ENCODE data around the gene EHD2.

Gene EHD2

GRCh38 chr19:47681388-47681787 is 31.8 kb upstream of the EHD2 start:
- H3K4me1 ChIP-seq (ENCODE audit: insufficient read depth, low read length) = no peaks in the 10 kb centered on the region

GRCh38 chr19:47681936-47682335 is 31.3 kb upstream of the EHD2 start:
- Histone ChIP-seq H3K4me2 (ENCODE audit: insufficient read depth, low read length) (no peak overlapping the region), H4K20me1 (ENCODE audit: insufficient read depth, low read length) (peaks cover 8% of the 10 kb centered on the region; the same call in 1 of the 2 replicates), H3K36me3 (ENCODE audit: insufficient read depth, low read length) (peaks cover 25% of the 10 kb centered on the region), H3K9me3 (ENCODE audit: insufficient read depth, low read length, severe bottlenecking) (no peaks in the 10 kb centered on the region), H2AFZ (ENCODE audit: low read depth, low read length) (no peak overlapping the region), H3K27ac (ENCODE audit: low read length) (no peak overlapping the region), H3K4me1 (ENCODE audit: insufficient read depth, low read length) (no peaks in the 10 kb centered on the region), H3K27me3 (ENCODE audit: insufficient read depth, low read length, poor library complexity) (no peaks in the 10 kb centered on the region), H3K79me2 (ENCODE audit: insufficient read depth, low read length) (no peaks in the 10 kb centered on the region), H3K4me3 (ENCODE audit: low read depth in 1 of 2, low read length in 2 of 2) (no peak overlapping the region), H3K9ac (ENCODE audit: low read depth, low read length) (no peak overlapping the region)
- ATAC-seq (ENCODE audit: insufficient read depth, low read depth) (no peak), DNase-seq (no peak)
- no peak for TF ChIP-seq CTCF (IDR thresholded peaks at IDR 0.05; ENCODE audit: borderline replicate concordance, extremely low read depth, low read length, poor library complexity, severe bottlenecking)
- no peak for TF ChIP-seq EZH2 (IDR thresholded peaks at IDR 0.05; ENCODE audit: borderline replicate concordance, low read depth, low read length, severe bottlenecking)

More at GRCh38 chr19:47681388-47681787, 31.8 kb upstream of the EHD2 start:
- no peak overlapping the region for H3K9ac ChIP-seq (ENCODE audit: low read depth, low read length)
- H3K27ac ChIP-seq (ENCODE audit: low read length) = no peak overlapping the region
- H3K4me3 ChIP-seq (ENCODE audit: low read depth in 1 of 2, low read length in 2 of 2) = no peak overlapping the region
- ATAC-seq (ENCODE audit: insufficient read depth, low read depth) (no peak), DNase-seq (no peak)
- H3K9me3 ChIP-seq (ENCODE audit: insufficient read depth, low read length, severe bottlenecking) = no peaks in the 10 kb centered on the region
- H2AFZ ChIP-seq (ENCODE audit: low read depth, low read length) = no peak overlapping the region
- no peak overlapping the region for H3K4me2 ChIP-seq (ENCODE audit: insufficient read depth, low read length)
- peaks cover 10% of the 10 kb centered on the region for H4K20me1 ChIP-seq (ENCODE audit: insufficient read depth, low read length)
- TF ChIP-seq CTCF (IDR thresholded peaks at IDR 0.05; ENCODE audit: borderline replicate concordance, extremely low read depth, low read length, poor library complexity, severe bottlenecking) (no peak), EZH2 (IDR thresholded peaks at IDR 0.05; ENCODE audit: borderline replicate concordance, low read depth, low read length, severe bottlenecking) (no peak)
- no peaks in the 10 kb centered on the region for H3K27me3 ChIP-seq (ENCODE audit: insufficient read depth, low read length, poor library complexity)
- H3K36me3 ChIP-seq (ENCODE audit: insufficient read depth, low read length) = peaks cover 30% of the 10 kb centered on the region
- no peaks in the 10 kb centered on the region for H3K79me2 ChIP-seq (ENCODE audit: insufficient read depth, low read length)

GRCh38 chr19:47682939-47683338 is 30.3 kb upstream of the EHD2 start:
- no peaks in the 10 kb centered on the region for H3K4me1 ChIP-seq (ENCODE audit: insufficient read depth, low read length)
- no peak overlapping the region for H3K4me2 ChIP-seq (ENCODE audit: insufficient read depth, low read length)
- no peaks in the 10 kb centered on the region for H3K27me3 ChIP-seq (ENCODE audit: insufficient read depth, low read length, poor library complexity)
- peaks cover 8% of the 10 kb centered on the region; the same call in 1 of the 2 replicates for H4K20me1 ChIP-seq (ENCODE audit: insufficient read depth, low read length)
- no peaks in the 10 kb centered on the region for H3K79me2 ChIP-seq (ENCODE audit: insufficient read depth, low read length)
- no peak overlapping the region for H3K27ac ChIP-seq (ENCODE audit: low read length)
- no peaks in the 10 kb centered on the region for H3K9me3 ChIP-seq (ENCODE audit: insufficient read depth, low read length, severe bottlenecking)
- ATAC-seq (ENCODE audit: insufficient read depth, low read depth) (no peak), DNase-seq (no peak)
- H3K4me3 ChIP-seq (ENCODE audit: low read depth in 1 of 2, low read length in 2 of 2) = no peak overlapping the region
- no peak overlapping the region for H3K9ac ChIP-seq (ENCODE audit: low read depth, low read length)
- no peak overlapping the region for H2AFZ ChIP-seq (ENCODE audit: low read depth, low read length)
- TF ChIP-seq CTCF (IDR thresholded peaks at IDR 0.05; ENCODE audit: borderline replicate concordance, extremely low read depth, low read length, poor library complexity, severe bottlenecking) = no peak
- TF ChIP-seq EZH2 (IDR thresholded peaks at IDR 0.05; ENCODE audit: borderline replicate concordance, low read depth, low read length, severe bottlenecking) = no peak
- H3K36me3 ChIP-seq (ENCODE audit: insufficient read depth, low read length) = peaks cover 17% of the 10 kb centered on the region

Data from DND-41 (cell line).